AG04450 (cell line): Measurements from ENCODE around the gene RTF2. TPM values are rescaled to one million over a fixed set of nuclear protein-coding genes. Genes with fewer than 3 reads are reported as not detected.

Experiments
- CTCF ChIA-PET: fragments of 300-600, 350-600 bp; formaldehyde crosslinking; extraction: SDS; loops from one replicate; lab custom pipeline; 2022; ENCODE audit warnings: antibody characterized with exemption, inconsistent platforms; lab: Charles Lee
- POLR2A ChIA-PET: fragments of 350-600 bp; formaldehyde crosslinking; extraction: SDS; loops from one replicate; lab custom pipeline; 2021; ENCODE audit warnings: antibody characterized with exemption, inconsistent platforms; lab: Yijun Ruan, JAX
- DNase-seq: peaks from one replicate; pipeline ENCODE4 v3.0.0-alpha.2; 2011; ENCODE audit warnings: low read depth, low spot score
- H3K27ac ChIP-seq: one replicate; pipeline ENCODE4 v1.5.1; 2012; ENCODE audit warnings: low read depth, low read length, control low read depth
- H3K27me3 ChIP-seq: one replicate; pipeline ENCODE4 v1.6.0; 2012; ENCODE audit warnings: low read length; ENCODE audit not compliant: control insufficient read depth, insufficient read depth
- H3K4me3 ChIP-seq: 2 replicates; pipeline ENCODE4 v1.5.1; 2011; ENCODE audit warnings: mild to moderate bottlenecking, low read depth, low read length, control low read depth
- H3K9me3 ChIP-seq: 2 replicates; pipeline ENCODE4 v1.5.1; 2012; ENCODE audit warnings: low read length; ENCODE audit not compliant: control insufficient read depth, insufficient read depth
- CTCF ChIP-seq: IDR thresholded peaks from 2 replicates; pipeline ENCODE4 v1.5.1; 2011; ENCODE audit warnings: low read depth, low read length, control low read depth, inconsistent platforms
- polyA plus RNA-seq: library from polyadenylated mRNA; depleted of rRNA; stranded (reverse); fragments of >200 nt; gene quantifications from 2 replicates; pipeline ENCODE4 v1.2.3, GENCODE V29; 2011

Gene RTF2
- polyA plus RNA-seq, 1 experiment = 147 TPM

- DNase-seq = no peak
- Histone ChIP-seq H3K9me3 (no peaks in the 10 kb centered on the region), H3K4me3 (no peak overlapping the region), H3K27ac (peak overlapping the region; percentile 91), H3K27me3 (no peaks in the 10 kb centered on the region)
- TF ChIP-seq CTCF = no peak
- ChIA-PET CTCF (no interaction called here), POLR2A (interaction anchor here (0.8 to 4.6 kb wide), 6 partner anchors 9 to 38 kb away, joined by 3 to 52 read pairs (median 6); partner anchors contain the start of genes AURKA, CASS4 and CSTF1)
These were observed 38.5 kb upstream of the RTF2 start for GRCh38 chr20:56429941-56430340.

- POLR2A ChIA-PET = interaction anchor here (0.8 to 4.6 kb wide), 6 partner anchors 9 to 38 kb away, joined by 3 to 52 read pairs (median 6); partner anchors contain the start of genes AURKA, CASS4 and CSTF1
- Histone ChIP-seq H3K27ac (peak overlapping the region; percentile 91), H3K27me3 (no peaks in the 10 kb centered on the region), H3K9me3 (no peaks in the 10 kb centered on the region), H3K4me3 (no peak overlapping the region)
- CTCF ChIA-PET = no interaction called here
- DNase-seq = no peak
- TF ChIP-seq CTCF = no peak
These were observed 38.0 kb upstream of the RTF2 start for GRCh38 chr20:56430461-56430860.

- CTCF ChIA-PET = no interaction called here
- DNase-seq = no peak
- H3K27me3 ChIP-seq = no peaks in the 10 kb centered on the region
- TF ChIP-seq CTCF = no peak
- POLR2A ChIA-PET = interaction anchor here (1.3 to 4.6 kb wide), 5 partner anchors 8 to 21 kb away, joined by 3 to 52 read pairs (median 6); partner anchors contain the start of gene CASS4
- no peaks in the 10 kb centered on the region for H3K9me3 ChIP-seq
- no peak overlapping the region for H3K4me3 ChIP-seq
- H3K27ac ChIP-seq = peak overlapping the region; percentile 70
These were observed 37.5 kb upstream of the RTF2 start for GRCh38 chr20:56430957-56431356.

- Histone ChIP-seq H3K27me3 (no peaks in the 10 kb centered on the region), H3K9me3 (no peaks in the 10 kb centered on the region), H3K4me3 (no peak overlapping the region), H3K27ac (no peak overlapping the region)
- DNase-seq = no peak
- no peak for TF ChIP-seq CTCF
- POLR2A ChIA-PET = interaction anchor here (1.4 to 4.6 kb wide), 2 partner anchors 8 to 22 kb away, joined by 6 to 52 read pairs; no protein-coding TSS in a partner anchor
- CTCF ChIA-PET = no interaction called here
These were observed 37.0 kb upstream of the RTF2 start for GRCh38 chr20:56431471-56431870.

- Histone ChIP-seq H3K27ac (peak overlapping the region; percentile 95), H3K27me3 (no peaks in the 10 kb centered on the region), H3K9me3 (no peaks in the 10 kb centered on the region; the same call in 1 of the 2 replicates), H3K4me3 (no peak overlapping the region)
- CTCF ChIA-PET = interaction anchor here (0.5 to 0.9 kb wide), 2 partner anchors 12 to 17 kb away, joined by 3 read pairs; no protein-coding TSS in a partner anchor
- DNase-seq = no peak
- POLR2A ChIA-PET = interaction anchor here (0.7 to 2.5 kb wide), 6 partner anchors 8 to 24 kb away, joined by 3 to 19 read pairs (median 4); partner anchors contain the start of gene CASS4
- no peak for TF ChIP-seq CTCF
These were observed 35.1 kb upstream of the RTF2 start for GRCh38 chr20:56433221-56433879.
